Measurements from ENCODE around the gene WDR27.

Gene WDR27

DNA sequence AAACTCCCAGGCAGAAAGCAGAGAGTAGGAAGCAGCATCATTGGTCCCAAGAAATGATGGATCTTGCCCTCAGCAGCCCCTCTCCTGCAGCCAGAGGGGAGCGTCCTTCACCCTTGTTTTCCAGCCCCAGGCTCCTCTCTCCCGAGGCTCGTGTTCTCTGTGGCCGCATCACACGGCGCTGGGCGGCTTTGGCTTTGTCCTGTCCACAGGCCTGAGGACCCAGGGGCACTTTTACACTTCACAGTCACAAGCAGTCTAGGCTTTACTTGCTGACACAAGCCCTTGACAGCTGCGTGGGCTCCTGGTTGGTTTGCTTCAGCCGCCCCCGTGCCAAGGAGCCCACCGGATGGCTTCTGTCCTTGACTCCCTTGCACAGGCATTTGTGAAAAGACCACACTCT, 272.8 kb downstream of the WDR27 start:
- DNase-seq (ENCODE audit: low spot score), result no peak

DNA sequence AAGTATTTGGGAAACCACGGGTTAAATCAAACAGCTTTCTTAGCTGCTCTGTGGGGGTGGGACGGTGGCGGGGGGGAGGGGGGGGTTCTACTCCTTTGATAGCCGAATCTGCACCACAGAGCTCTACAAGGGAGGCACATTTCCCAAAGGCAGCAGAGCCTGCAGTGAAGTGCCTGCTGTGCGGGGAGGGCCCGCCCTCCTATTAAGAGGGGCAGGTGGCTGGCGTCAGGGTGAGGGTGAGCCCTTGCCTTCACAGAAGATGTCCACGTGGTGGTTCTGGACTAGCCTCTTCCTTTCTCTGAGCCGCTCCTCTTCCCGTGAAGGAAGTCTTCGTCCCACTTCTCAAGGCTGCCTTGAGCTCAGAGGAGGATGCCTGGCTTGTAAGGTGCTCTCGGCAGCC, 273.3 kb downstream of the WDR27 start:
- no peak for DNase-seq (ENCODE audit: low spot score)

DNA sequence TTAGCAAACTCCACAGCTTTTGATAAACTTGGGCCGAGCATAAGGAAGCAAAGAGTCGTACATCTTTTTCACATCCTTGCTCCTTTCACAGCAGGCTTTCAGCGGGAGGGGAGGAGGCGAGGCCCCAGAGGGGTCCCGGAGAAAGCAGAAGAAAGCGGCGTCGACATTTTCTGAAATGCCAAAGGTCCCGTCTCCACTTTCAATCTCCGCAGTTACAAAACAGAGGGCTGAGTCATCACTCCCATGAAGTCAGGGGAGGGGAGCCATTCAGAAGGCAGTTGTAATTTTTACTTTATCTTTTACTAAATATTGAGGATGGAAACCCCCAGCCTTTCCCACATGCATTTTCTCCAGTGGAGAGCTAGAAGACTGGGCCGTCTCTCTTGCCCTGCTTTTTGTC, 274.0 kb downstream of the WDR27 start:
- no peak for DNase-seq (ENCODE audit: low spot score)

DNA sequence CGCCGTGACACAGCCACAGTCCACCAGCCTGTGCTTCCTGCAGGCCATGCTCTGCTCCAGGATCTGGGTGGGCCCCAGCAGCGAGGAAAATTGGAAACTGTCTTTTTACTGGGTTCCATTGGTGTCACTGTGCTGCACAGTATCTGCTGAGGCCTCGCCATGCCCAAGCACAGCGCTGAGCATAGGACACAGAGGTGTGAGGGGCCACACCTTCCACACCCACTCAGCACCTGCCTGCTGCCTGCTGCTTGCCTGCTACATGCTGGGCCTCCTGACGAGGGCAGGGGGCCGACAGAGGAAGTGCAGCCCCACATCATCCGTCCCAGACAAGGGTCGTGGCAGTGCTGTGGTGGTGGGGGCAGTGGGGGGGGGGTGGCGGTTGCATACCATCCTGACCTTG, 275.2 kb downstream of the WDR27 start:
- DNase-seq (ENCODE audit: low spot score), result no peak

DNA sequence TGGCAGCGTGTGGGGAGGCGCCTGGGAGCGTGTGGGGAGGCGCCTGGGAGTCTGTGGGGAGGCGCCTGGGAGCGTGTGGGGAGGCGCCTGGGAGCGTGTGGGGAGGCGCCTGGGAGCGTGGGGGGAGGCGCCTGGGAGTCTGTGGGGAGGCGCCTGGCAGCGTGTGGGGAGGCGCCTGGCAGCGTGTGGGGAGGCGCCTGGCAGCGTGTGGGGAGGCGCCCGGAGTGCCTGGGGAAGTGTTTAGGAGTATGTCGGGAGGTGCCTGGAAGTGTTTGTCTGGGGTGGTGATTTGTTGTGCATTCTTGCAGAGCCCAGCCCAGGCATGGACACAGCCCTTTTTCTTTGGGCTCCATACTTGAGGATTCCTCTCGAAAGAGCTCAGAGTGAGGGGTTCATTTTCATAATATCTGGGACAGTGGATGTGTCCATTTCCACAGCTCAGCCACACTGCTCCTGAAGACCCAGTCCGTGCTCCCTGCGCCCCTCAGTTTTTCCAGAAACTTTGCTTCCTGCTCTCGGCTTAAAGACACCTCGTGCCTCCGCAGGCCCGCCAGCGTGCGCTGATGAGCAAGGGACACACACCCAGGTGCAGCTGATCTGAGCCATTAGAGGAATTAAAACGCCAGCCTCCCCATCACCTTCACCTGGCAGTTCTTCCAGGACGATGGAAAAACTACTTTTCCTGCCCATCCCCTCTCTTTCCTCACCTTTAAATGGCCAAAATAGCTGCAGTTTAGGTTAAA, 276.0 kb downstream of the WDR27 start:
- no peak for DNase-seq (ENCODE audit: low spot score)

DNA sequence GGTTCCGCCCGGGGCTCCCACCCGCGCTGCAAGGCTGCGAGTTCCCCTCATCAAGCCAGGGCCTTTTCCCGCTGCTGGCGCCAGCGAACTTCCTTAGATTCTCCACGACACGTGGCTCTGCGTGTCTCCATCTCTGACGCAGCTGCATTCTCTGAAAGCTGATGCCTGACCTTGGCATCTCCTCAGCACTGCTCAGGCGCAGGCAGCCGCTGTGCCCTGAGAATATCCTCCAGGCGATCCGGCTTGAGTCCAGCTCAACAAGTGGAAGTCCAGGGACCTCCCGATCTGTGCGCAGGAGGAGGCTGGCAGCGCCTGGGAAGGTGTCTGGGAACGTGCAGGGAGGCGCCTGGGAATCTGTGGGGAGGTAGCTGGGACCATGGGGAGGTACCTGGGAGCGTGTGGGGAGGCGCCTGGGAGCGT, 277.0 kb downstream of the WDR27 start:
- no peak for DNase-seq (ENCODE audit: low spot score)

DNA sequence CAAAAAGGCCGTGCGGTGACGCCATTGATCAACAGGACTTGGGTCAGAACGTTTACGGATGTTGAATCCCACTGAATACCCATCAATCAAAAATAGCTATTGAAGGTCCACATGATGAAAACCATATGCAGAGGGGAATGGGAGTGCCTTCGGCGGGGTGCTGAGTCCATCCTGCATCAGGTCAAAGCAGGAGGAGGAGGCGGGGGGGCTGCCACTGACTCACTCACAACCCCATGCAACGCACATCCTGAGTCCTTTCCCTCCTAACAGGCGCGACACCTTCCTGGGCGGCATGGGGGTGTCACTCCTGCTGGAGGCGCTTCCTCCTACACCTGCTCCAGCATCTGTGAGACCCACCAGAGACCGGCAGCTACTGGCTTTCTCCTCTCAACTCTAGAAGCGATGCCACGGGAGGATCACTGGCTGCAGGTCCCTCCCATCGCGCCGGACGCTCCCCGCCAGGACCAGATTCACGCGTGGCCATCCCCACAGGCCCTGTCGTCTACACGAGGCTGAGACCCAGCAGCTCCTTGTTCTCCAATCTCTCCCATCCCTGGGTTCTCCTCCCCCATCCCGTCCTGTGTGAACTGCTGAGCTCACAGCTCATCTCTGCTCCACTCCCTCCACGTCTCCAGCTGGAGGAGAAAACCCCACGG, 277.6 kb downstream of the WDR27 start:
- no peak for DNase-seq (ENCODE audit: low spot score)

DNA sequence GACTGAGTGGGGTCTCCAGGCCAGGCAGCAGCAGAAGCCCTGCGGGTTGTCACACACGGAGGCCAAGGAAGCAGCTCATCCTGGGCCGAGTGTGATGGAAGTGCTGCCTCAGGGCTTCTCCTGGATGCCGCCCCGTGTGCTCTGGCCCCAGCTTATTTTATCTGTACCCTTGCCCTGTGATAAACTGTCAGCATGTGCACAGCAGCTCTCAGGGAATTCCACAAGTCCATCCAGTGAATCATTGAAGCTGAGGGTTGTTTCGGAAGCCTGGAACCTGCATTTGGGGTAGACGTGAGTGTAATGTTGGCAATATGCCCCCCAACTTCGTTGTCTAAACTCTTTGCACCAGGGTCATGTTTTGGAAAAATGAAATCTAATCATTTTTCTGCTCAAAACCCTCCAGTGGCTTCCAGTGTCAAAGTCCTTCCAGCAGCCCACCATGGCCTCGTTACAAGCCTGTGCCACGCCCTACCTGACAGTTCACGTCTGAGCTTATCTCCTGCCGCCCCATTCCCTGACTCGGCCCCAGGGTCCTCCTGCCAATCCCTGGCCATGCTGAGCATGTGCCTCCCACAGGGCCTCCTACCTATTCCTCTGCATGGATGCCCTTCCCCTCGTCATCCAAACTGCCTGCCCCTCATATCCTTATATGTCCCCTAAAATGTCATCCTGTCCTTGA, 280.1 kb downstream of the WDR27 start:
- DNase-seq (ENCODE audit: low spot score), result no peak

DNA sequence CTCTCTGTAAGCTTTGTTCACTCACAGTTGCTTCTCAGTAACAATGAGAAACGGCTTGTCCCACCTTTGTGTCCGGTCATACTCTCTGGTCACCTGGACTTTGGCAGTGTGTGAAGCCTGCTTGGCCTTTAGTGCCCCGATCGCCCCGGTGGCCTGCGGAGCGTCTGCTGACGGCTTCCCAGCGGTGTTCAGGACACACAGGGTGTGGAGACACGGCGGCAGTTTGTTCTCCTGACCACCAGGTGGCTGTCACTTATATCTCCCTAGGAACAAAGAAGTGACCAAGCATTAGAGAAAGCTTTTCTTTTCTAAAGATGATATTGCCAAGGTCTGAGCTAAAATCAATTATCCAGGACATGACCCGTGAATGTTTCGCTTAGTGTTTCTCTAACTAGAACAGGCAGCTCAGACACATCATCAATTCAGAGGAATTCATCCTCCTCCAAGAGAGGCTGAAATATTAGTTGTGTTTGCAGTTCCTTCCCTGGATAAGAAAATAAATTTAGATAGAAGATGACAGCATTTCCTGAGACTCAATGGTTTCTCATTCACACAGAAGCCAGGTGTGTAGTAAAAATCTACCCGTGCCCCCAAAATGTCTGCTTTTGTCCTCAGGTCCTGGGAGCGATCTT, 280.8 kb downstream of the WDR27 start:
- no peak for DNase-seq (ENCODE audit: low spot score)

DNA sequence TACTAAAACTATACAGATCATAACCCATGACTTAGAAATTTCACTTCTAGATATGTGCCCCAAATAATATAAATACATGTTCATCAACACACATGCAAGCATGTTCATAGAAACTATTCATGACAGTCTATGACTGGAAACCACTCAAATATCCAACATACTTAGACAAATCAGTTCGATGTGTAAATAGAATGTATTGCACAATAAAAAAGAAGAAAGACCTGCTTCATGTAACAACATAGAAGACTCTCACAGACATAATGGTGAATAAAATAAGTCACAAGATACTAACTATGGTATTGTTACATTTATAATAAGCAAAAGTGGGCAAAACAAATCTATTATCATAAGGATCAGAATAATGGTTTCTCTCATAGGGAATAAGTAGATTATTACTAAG, 284.7 kb downstream of the WDR27 start:
- no peak for DNase-seq (ENCODE audit: low spot score)

DNA sequence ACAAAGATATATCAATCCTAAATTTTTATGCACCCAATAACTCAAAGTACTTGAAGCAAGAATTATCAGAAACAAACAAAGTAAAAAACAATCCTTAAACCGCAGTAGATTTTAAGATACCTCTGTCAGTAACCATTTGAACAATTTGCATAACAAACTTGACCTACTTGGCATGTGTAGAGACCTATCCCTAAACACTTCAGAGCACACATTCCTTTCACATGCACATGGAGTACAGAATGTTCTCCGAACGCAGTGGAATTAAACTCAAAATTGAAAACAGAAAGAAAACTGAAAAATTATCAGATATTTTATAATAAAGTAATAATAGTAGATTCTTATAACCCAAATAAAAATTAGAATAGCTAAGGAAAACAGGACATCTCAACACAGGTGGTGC, 285.6 kb downstream of the WDR27 start:
- DNase-seq (ENCODE audit: low spot score), result no peak

DNA sequence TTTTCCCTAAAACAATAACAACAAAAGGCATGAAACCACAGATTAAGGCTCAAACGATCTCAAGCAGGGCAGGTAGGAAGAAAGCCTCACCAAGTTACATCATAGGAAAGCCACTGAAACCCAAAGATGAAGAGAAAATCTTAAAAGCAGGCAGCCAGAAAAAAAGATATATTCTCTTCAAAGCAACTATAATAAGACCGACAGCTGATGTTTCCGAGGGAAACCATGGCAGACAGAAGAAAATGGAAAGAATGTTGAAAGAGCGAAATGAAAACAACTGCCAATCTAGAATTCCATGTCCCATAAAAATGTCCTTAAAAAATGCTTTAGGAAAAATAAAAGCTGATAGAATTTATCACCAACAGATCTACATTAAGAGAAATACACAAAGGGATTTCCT, 286.6 kb downstream of the WDR27 start:
- no peak for DNase-seq (ENCODE audit: low spot score)

DNA sequence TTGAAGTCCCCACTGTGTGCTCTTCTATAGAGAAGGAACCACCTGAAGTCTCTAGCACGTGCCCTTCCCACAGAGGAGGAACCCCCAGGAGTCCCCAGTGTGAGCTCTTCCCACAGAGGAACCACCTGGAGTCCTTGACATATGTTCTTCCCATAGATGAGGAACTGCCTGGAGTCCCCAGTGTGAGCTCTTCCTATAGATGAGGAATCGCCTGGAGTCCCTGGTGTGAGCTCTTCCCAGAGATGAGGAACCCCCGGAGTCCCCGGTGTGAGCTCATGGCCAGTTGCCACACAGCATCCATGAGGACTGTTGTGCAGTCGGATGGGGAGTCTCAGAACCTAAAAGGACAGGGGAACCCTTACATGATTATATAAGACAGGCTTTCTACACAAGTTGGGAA, 290.1 kb downstream of the WDR27 start:
- DNase-seq (ENCODE audit: low spot score), result no peak

DNA sequence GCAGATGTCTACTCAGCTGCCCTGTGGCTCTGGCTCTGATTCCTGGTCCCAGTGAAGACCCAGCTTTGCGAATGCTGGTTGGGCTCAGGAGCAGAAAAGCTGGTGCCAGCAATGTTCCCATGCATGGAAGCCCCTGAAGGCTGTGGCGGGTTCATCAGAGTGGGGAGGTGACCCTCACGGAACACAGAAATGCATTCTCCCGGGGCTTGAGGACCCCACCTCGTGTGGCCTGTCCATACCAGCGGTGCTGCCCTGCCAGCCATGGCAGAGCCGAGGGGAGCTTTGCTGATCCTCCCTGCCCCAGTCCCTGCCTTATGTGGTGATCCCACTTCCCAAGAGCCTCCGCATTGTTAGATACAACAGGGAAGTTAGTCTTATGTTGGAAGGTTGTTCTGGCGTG, 290.5 kb downstream of the WDR27 start:
- no peak for DNase-seq (ENCODE audit: low spot score)

DNA sequence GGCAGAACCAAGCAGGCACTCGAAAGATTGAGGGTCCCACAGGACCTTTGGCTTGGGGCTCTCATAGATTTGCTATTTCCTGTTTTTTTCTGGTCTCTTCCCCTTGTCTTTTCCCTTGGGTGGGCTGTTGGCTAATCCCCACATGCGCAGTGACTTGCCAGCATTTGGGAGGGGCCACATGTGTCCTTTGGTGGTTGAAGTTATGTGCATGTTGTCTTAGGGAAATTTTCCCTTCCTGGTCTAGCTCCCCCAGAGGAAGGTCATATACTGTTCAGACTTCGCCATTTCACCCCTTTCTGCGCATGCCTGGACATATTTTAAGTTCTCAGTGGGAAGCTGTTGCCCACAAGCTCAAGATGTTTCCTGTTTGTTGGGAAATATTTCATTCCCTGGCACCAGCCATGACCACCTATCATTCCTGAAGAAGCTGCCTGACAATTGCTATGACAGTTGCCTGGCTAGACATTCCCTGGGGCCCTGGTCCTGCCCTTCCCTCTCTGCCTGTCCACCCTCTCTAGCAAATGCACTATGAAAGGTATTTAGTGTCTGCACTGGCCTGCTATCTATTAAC, 292.0 kb downstream of the WDR27 start:
- DNase-seq (ENCODE audit: low spot score), result no peak

DNA sequence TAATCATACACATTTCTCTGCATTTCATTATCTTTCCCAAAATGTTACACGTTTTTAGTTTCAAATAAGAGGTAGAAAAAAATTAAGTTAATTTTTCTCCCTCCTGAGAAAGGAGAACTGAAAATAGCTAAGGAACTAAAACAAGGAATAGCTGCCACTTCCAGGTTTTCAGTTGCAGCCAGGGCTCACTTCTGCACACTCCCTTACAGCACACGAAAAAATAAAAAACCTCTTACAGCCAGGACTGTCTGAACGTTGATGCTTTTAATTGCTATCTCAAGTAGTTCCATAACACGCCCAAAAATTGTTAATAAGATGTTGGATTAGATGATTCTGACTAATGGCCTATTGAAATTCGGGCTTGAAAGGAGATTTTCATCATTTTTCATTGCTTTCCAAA, 294.5 kb downstream of the WDR27 start:
- no peak for DNase-seq (ENCODE audit: low spot score)

Data from globus pallidus (tissue), 1 donor.